Type B pancreatic cell (in vitro differentiated cells): Measurements from ENCODE around the gene PDE8B. TPM values are rescaled to one million over a fixed set of nuclear protein-coding genes. Genes with fewer than 3 reads are reported as not detected.
A peak's percentile ranks its signal among the peaks of the same experiment; 100 is the strongest.

Experiments used
- DNase-seq: peaks from one replicate; pipeline ENCODE4 v3.0.0; 2021; ENCODE audit warnings: mixed read lengths; ENCODE audit not compliant: unreplicated experiment; ENCODE audit errors: extremely low spot score
- H3K27ac Mint-ChIP-seq: 2 replicates; pipeline ENCODE4 v1.8.0; 2021; ENCODE audit warnings: mild to moderate bottlenecking, mixed read lengths
- H3K27me3 Mint-ChIP-seq: 2 replicates; pipeline ENCODE4 v1.8.0; 2021; ENCODE audit warnings: mixed read lengths
- H3K36me3 Mint-ChIP-seq: 2 replicates; pipeline ENCODE4 v1.8.0; 2021; ENCODE audit warnings: mixed read lengths
- H3K4me1 Mint-ChIP-seq: one replicate; pipeline ENCODE4 v1.8.0; 2021; ENCODE audit warnings: mixed read lengths; ENCODE audit not compliant: unreplicated experiment
- H3K4me3 Mint-ChIP-seq: 2 replicates; pipeline ENCODE4 v1.8.0; 2021; ENCODE audit warnings: mild to moderate bottlenecking, mixed read lengths
- H3K9me3 Mint-ChIP-seq: 2 replicates; pipeline ENCODE4 v1.8.0; 2021; ENCODE audit warnings: mixed read lengths
- total RNA-seq: library from RNA; stranded (reverse); gene quantifications from 2 replicates; pipeline ENCODE4 v1.2.1, GENCODE V29; 2021; ENCODE audit warnings: low replicate concordance
- TF ChIP-seq, protein P1 (sequence below): fragments of 200-600 bp; sonication (generic); conservative IDR thresholded peaks from 2 replicates; pipeline ENCODE4 v1.5.0; 2021; ENCODE audit warnings: antibody characterized with exemption, mild to moderate bottlenecking

Gene PDE8B
- total RNA-seq, 1 donor from 2014 or later: 16.7 TPM

DNA sequence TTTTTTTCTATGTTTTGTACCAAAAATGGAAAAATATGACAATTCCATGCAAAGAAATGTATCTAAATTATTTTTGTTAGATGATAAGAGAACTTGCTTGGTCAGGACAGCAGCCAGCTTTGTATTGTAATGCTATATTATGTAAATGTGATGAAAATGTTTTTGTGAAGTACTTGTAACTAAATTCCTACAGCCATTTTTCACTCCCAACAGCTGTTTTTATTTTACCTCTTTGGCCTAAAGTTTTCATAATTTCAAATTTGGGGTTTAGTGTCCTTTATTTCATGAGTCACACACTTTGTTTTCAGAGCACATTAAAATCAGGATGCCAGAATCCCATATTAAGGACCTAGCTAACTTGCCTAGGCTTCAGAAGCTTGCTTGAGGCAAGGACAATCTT is 217.5 kb downstream of the PDE8B start:
- H3K4me3 Mint-ChIP-seq: no peak overlapping the region
- no peaks in the 10 kb centered on the region for H3K4me1 Mint-ChIP-seq
- peak overlapping the region; percentile 55 for H3K27ac Mint-ChIP-seq
- H3K36me3 Mint-ChIP-seq: peaks cover 32% of the 10 kb centered on the region
- no peaks in the 10 kb centered on the region for H3K27me3 Mint-ChIP-seq
- DNase-seq: no peak
- TF ChIP-seq, protein P1, sequence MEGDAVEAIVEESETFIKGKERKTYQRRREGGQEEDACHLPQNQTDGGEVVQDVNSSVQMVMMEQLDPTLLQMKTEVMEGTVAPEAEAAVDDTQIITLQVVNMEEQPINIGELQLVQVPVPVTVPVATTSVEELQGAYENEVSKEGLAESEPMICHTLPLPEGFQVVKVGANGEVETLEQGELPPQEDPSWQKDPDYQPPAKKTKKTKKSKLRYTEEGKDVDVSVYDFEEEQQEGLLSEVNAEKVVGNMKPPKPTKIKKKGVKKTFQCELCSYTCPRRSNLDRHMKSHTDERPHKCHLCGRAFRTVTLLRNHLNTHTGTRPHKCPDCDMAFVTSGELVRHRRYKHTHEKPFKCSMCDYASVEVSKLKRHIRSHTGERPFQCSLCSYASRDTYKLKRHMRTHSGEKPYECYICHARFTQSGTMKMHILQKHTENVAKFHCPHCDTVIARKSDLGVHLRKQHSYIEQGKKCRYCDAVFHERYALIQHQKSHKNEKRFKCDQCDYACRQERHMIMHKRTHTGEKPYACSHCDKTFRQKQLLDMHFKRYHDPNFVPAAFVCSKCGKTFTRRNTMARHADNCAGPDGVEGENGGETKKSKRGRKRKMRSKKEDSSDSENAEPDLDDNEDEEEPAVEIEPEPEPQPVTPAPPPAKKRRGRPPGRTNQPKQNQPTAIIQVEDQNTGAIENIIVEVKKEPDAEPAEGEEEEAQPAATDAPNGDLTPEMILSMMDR: no peak
- no peaks in the 10 kb centered on the region for H3K9me3 Mint-ChIP-seq

DNA sequence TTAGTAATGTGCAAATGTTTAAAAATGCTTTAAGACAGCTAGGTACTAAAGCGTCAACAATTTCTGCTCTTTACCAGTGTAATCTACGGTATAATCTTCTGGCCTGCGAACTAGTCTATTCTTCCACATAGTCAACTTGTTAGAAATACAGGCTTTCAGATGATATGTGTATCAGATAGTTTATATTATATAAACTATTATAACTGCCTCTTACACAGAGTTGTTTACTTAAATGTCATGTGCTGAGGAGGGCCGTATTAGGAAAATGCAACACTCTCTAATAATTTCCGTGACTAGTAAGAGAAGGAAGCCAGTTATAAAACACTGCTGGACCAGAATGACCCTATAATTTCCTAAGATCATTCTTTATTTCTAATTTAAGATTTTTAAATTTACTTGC is 218.0 kb downstream of the PDE8B start:
- DNase-seq: no peak
- Mint-ChIP-seq H3K27me3 (no peaks in the 10 kb centered on the region), H3K36me3 (peaks cover 35% of the 10 kb centered on the region), H3K9me3 (no peaks in the 10 kb centered on the region), H3K4me1 (no peaks in the 10 kb centered on the region), H3K27ac (no peak overlapping the region), H3K4me3 (no peak overlapping the region)
- TF ChIP-seq, protein P1: no peak

DNA sequence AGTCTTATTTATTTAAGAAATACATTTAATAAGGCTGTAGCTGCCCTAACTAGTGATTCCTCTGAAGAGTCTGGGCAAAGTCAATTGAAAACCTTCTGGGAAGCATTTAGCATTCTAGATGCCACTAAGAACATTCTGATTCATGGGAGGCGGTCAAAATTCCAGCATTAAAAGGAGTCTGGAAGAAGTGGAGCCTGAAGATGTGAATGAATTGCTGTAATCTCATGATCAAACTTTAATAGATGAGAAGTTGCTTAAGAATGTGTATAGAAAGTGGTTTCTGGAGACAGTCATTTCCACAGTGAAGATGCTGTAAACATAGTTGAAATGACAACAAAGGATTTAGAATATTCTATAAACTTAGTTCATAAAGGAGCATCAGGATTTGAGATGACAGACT is 220.2 kb downstream of the PDE8B start:
- H3K9me3 Mint-ChIP-seq: no peaks in the 10 kb centered on the region
- peaks cover 52% of the 10 kb centered on the region for H3K36me3 Mint-ChIP-seq
- H3K4me1 Mint-ChIP-seq: no peaks in the 10 kb centered on the region
- DNase-seq: no peak
- TF ChIP-seq, protein P1: no peak
- H3K27me3 Mint-ChIP-seq: no peaks in the 10 kb centered on the region
- no peak overlapping the region for H3K4me3 Mint-ChIP-seq
- no peak overlapping the region for H3K27ac Mint-ChIP-seq

DNA sequence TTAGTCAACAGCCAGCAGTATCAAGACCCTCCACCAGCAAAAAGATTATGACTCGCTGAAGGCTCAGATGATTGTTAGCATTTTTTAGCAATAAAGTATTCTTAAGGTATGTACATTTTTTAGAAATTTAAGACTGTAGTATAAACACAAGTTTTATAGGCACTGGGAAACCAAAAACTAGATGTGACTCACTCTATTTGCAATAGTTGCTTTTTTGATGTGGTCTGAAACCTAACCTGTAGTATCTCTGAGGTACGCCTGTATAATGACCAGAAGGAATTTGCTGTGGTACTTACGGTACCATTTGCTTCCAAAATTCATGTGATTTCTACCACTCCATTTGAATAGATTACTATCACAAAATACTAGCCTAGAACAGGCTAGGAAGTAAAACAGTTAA is 220.8 kb downstream of the PDE8B start:
- Mint-ChIP-seq H3K27ac (no peak overlapping the region), H3K4me3 (no peak overlapping the region), H3K36me3 (peaks cover 58% of the 10 kb centered on the region), H3K9me3 (no peaks in the 10 kb centered on the region), H3K27me3 (no peaks in the 10 kb centered on the region), H3K4me1 (no peaks in the 10 kb centered on the region)
- TF ChIP-seq, protein P1: no peak
- DNase-seq: no peak

DNA sequence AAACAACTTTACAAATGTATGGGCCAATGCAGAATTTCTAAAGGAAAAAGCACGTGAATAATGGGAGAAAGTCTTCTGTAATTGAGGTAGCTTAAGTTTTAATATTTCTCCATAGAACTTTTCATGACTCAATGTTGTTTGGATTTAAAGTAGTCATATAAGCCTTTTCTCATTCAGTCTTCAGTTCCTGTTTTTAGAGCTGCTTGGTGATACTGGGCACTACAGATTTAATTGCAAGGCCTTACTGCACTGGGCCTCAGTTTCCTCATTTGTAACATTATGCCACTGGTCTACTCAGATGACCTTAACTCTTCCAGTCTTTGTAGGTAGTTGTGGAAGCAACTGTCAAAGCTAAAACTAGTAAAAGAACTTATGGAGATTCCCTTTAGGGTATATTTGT is 221.2 kb downstream of the PDE8B start:
- no peak for DNase-seq
- Mint-ChIP-seq H3K4me3 (no peak overlapping the region), H3K4me1 (no peaks in the 10 kb centered on the region), H3K27ac (no peak overlapping the region), H3K27me3 (no peaks in the 10 kb centered on the region), H3K36me3 (peaks cover 61% of the 10 kb centered on the region), H3K9me3 (no peaks in the 10 kb centered on the region)
- TF ChIP-seq, protein P1: no peak

DNA sequence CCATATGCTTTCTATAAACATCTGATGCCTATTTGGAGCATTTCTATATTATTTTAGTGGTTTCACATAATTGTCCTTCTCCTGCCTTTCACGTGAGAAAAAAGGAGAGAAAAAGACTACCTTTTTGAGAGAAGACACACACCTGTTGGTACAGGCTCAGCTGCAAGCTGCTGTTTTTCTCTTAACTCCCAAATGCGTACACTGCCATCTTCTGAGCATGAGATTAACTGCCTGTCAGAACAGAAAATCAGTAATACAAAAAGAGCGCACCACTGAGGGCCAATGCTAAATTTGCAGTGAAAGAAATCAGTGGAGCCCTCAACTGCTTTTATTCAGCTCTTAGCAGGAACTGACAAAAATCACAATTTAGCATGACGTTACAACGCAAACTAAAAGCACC is 226.7 kb downstream of the PDE8B start:
- Mint-ChIP-seq H3K4me1 (no peaks in the 10 kb centered on the region), H3K9me3 (no peaks in the 10 kb centered on the region), H3K27me3 (no peaks in the 10 kb centered on the region), H3K4me3 (no peak overlapping the region), H3K27ac (no peak overlapping the region), H3K36me3 (peaks cover 37% of the 10 kb centered on the region)
- TF ChIP-seq, protein P1: peak; percentile 43
- DNase-seq: no peak
